Measurements from ENCODE around the gene PLXNA4. TPM values are rescaled to one million over a fixed set of nuclear protein-coding genes. Genes with fewer than 3 reads are reported as not detected.

PLXNA4 gene
- total and polyA plus RNA-seq, 4 donors = 0.63 to 4.6 (median 2.1) TPM

- H3K27me3 ChIP-seq (ENCODE audit: control insufficient read depth in 3 of 3, insufficient read depth in 3 of 3, low read length in 2 of 3) = peaks cover 0 to 5% (median 0%) of the 10 kb centered on the region in 3 donors
- H3K36me3 ChIP-seq (ENCODE audit: control insufficient read depth in 4 of 4, insufficient read depth in 4 of 4, low read length in 4 of 4) = no peaks in the 10 kb centered on the region
- DNase-seq = no peak
- TF ChIP-seq CTCF (IDR thresholded peaks at IDR 0.05; ENCODE audit: control extremely low read depth, extremely low read depth) = no peak
- no peak overlapping the region for H3K4me3 ChIP-seq
- ATAC-seq (ENCODE audit: insufficient read depth, low FRiP score) = no peak
- H3K4me1 ChIP-seq (ENCODE audit: control insufficient read depth in 5 of 5, insufficient read depth in 5 of 5, low read length in 5 of 5) = peaks cover 0 to 2% (median 0%) of the 10 kb centered on the region in 5 donors
- no peak overlapping the region for H3K9ac ChIP-seq (ENCODE audit: insufficient read depth in 1 of 2, low read length in 2 of 2)
- WGBS, 2 donors = 62 to 77% methylated on average over 2 of the region's 2 CpGs
- peaks cover 0 to 6% (median 0%) of the 10 kb centered on the region in 4 donors for H3K9me3 ChIP-seq (ENCODE audit: control insufficient read depth in 4 of 4, insufficient read depth in 3 of 4, low read length in 3 of 4)
- H3K27ac ChIP-seq (ENCODE audit: low read depth in 1 of 2, low read length in 1 of 2) = no peak overlapping the region
Measured at GRCh38 chr7:132609906-132610520, 33.7 kb upstream of the PLXNA4 start.

GRCh38 chr7:132609222-132609621, 33.0 kb upstream of the PLXNA4 start:
- no peaks in the 10 kb centered on the region for H3K4me1 ChIP-seq (ENCODE audit: control insufficient read depth in 5 of 5, insufficient read depth in 5 of 5, low read length in 5 of 5)
- WGBS, 2 donors = 62 to 86% methylated on average over 2 of the region's 2 CpGs
- H3K9ac ChIP-seq (ENCODE audit: insufficient read depth in 1 of 2, low read length in 2 of 2) = no peak overlapping the region
- H3K9me3 ChIP-seq (ENCODE audit: control insufficient read depth in 4 of 4, insufficient read depth in 3 of 4, low read length in 3 of 4) = peaks cover 0 to 6% (median 0%) of the 10 kb centered on the region in 4 donors
- ATAC-seq (ENCODE audit: insufficient read depth, low FRiP score) (no peak), DNase-seq (no peak)
- H3K27me3 ChIP-seq (ENCODE audit: control insufficient read depth in 3 of 3, insufficient read depth in 3 of 3, low read length in 2 of 3) = peaks cover 0 to 5% (median 0%) of the 10 kb centered on the region in 3 donors
- H3K36me3 ChIP-seq (ENCODE audit: control insufficient read depth in 4 of 4, insufficient read depth in 4 of 4, low read length in 4 of 4) = no peaks in the 10 kb centered on the region
- no peak for TF ChIP-seq CTCF (IDR thresholded peaks at IDR 0.05; ENCODE audit: control extremely low read depth, extremely low read depth)
- no peak overlapping the region for H3K4me3 ChIP-seq
- no peak overlapping the region for H3K27ac ChIP-seq (ENCODE audit: low read depth in 1 of 2, low read length in 1 of 2)

- H3K27me3 ChIP-seq (ENCODE audit: control insufficient read depth in 3 of 3, insufficient read depth in 3 of 3, low read length in 2 of 3) = peaks cover 0 to 4% (median 0%) of the 10 kb centered on the region in 3 donors
- H3K27ac ChIP-seq (ENCODE audit: low read depth in 1 of 2, low read length in 1 of 2) = no peak overlapping the region
- 80 to 93% methylated on average over 5 of the region's 5 CpGs for WGBS, 2 donors
- H3K36me3 ChIP-seq (ENCODE audit: control insufficient read depth in 4 of 4, insufficient read depth in 4 of 4, low read length in 4 of 4) = no peaks in the 10 kb centered on the region
- TF ChIP-seq CTCF (IDR thresholded peaks at IDR 0.05; ENCODE audit: control extremely low read depth, extremely low read depth) = no peak
- no peaks in the 10 kb centered on the region for H3K4me1 ChIP-seq (ENCODE audit: control insufficient read depth in 5 of 5, insufficient read depth in 5 of 5, low read length in 5 of 5)
- peaks cover 0 to 6% (median 0%) of the 10 kb centered on the region in 4 donors for H3K9me3 ChIP-seq (ENCODE audit: control insufficient read depth in 4 of 4, insufficient read depth in 3 of 4, low read length in 3 of 4)
- no peak overlapping the region for H3K4me3 ChIP-seq
- H3K9ac ChIP-seq (ENCODE audit: insufficient read depth in 1 of 2, low read length in 2 of 2) = no peak overlapping the region
- ATAC-seq (ENCODE audit: insufficient read depth, low FRiP score) (no peak), DNase-seq (no peak)
Measured at GRCh38 chr7:132608523-132608922, 32.3 kb upstream of the PLXNA4 start.

GRCh38 chr7:132607656-132608055, 31.4 kb upstream of the PLXNA4 start:
- ATAC-seq (ENCODE audit: insufficient read depth, low FRiP score) = no peak
- Histone ChIP-seq H3K4me3 (no peak overlapping the region), H3K4me1 (ENCODE audit: control insufficient read depth in 5 of 5, insufficient read depth in 5 of 5, low read length in 5 of 5) (no peaks in the 10 kb centered on the region), H3K36me3 (ENCODE audit: control insufficient read depth in 4 of 4, insufficient read depth in 4 of 4, low read length in 4 of 4) (no peaks in the 10 kb centered on the region), H3K27me3 (ENCODE audit: control insufficient read depth in 3 of 3, insufficient read depth in 3 of 3, low read length in 2 of 3) (no peaks in the 10 kb centered on the region), H3K9me3 (ENCODE audit: control insufficient read depth in 4 of 4, insufficient read depth in 3 of 4, low read length in 3 of 4) (peaks cover 0 to 6% (median 0%) of the 10 kb centered on the region in 4 donors), H3K9ac (ENCODE audit: insufficient read depth in 1 of 2, low read length in 2 of 2) (no peak overlapping the region), H3K27ac (ENCODE audit: low read depth in 1 of 2, low read length in 1 of 2) (no peak overlapping the region)
- TF ChIP-seq CTCF (IDR thresholded peaks at IDR 0.05; ENCODE audit: control extremely low read depth, extremely low read depth) = no peak
- WGBS, 2 donors = 76 to 92% methylated on average over 2 of the region's 2 CpGs
- no peak for DNase-seq
